Hepatocyte (in vitro differentiated cells): ENCODE results near the gene DEFB129. TPM values are rescaled to one million over a fixed set of nuclear protein-coding genes. Genes with fewer than 3 reads are reported as not detected.
"Not testable (repeated sequence)": the region's sequence is repeated elsewhere in the genome, so short reads cannot be mapped to it uniquely, and the experiment has no call there.

Experiments
- DNase-seq: peaks from one replicate; pipeline ENCODE4 v3.0.0-alpha.2; 2016; ENCODE audit warnings: low spot score
- H2AFZ ChIP-seq: fragments of 200-600 bp; sonication (generic); 2 replicates; pipeline ENCODE4 v1.6.0; 2016; ENCODE audit warnings: antibody characterized with exemption, mild to moderate bottlenecking
- H3K27ac ChIP-seq: fragments of 200-600 bp; sonication (generic); 2 replicates; pipeline ENCODE4 v1.5.1; 2016; ENCODE audit warnings: mild to moderate bottlenecking
- H3K27me3 ChIP-seq: fragments of 200-600 bp; sonication (generic); 2 replicates; pipeline ENCODE4 v1.6.1; 2016
- H3K36me3 ChIP-seq: fragments of 200-600 bp; sonication (generic); replicated peaks from 2 replicates; pipeline ENCODE4 v1.5.1; 2016; ENCODE audit warnings: low read depth; ENCODE audit not compliant: insufficient read depth
- H3K4me1 ChIP-seq: fragments of 200-600 bp; sonication (generic); 2 replicates; pipeline ENCODE4 v1.5.1; 2016; ENCODE audit warnings: mild to moderate bottlenecking, moderate library complexity; ENCODE audit not compliant: insufficient read depth
- H3K4me2 ChIP-seq: fragments of 200-600 bp; sonication (generic); 2 replicates; pipeline ENCODE4 v1.6.0; 2016
- H3K4me3 ChIP-seq: fragments of 200-600 bp; sonication (generic); 2 replicates; pipeline ENCODE4 v1.5.1; 2016; ENCODE audit warnings: mild to moderate bottlenecking
- H3K79me2 ChIP-seq: fragments of 200-600 bp; sonication (generic); 2 replicates; pipeline ENCODE4 v1.6.0; 2017; ENCODE audit warnings: mild to moderate bottlenecking
- H3K9me2 ChIP-seq: fragments of 200-600 bp; sonication (generic); replicated peaks from 2 replicates; pipeline ENCODE4 v1.6.0; 2017; ENCODE audit warnings: mild to moderate bottlenecking; ENCODE audit not compliant: insufficient read depth
- H3K9me3 ChIP-seq: fragments of 200-600 bp; sonication (generic); 2 replicates; pipeline ENCODE4 v1.5.1; 2016; ENCODE audit warnings: low read depth, mild to moderate bottlenecking
- H4K20me1 ChIP-seq: fragments of 200-600 bp; sonication (generic); 2 replicates; pipeline ENCODE4 v1.6.0; 2016; ENCODE audit warnings: mild to moderate bottlenecking; ENCODE audit not compliant: insufficient read depth, poor library complexity, severe bottlenecking
- EZH2 ChIP-seq: fragments of 200-600 bp; sonication (generic); IDR thresholded peaks from 2 replicates; pipeline ENCODE4 v1.6.1; 2016; ENCODE audit warnings: antibody characterized with exemption, mild to moderate bottlenecking, borderline replicate concordance
- EZH2phosphoT487 ChIP-seq: fragments of 200-600 bp; sonication (generic); IDR thresholded peaks from one replicate; pipeline ENCODE4 v1.6.1; 2018; ENCODE audit warnings: antibody characterized with exemption, mild to moderate bottlenecking, low read depth, moderate library complexity; ENCODE audit not compliant: unreplicated experiment, severe bottlenecking
- WGBS: methylation state at CpG from one replicate; pipeline ENCODE4 v1.1.6; 2016; ENCODE audit warnings: low lambda C conversion rate; ENCODE audit errors: missing lambda C conversion rate; 5-methylcytosine and 5-hydroxymethylcytosine counted together
- polyA plus RNA-seq: library from polyadenylated mRNA; unstranded; fragments of >200 nt; fragmentation: Nextera tagmentation; extraction: Ambion mirVana; gene quantifications from 2 replicates; pipeline ENCODE4 v1.2.1, GENCODE V29; 2016
- total RNA-seq: library from RNA; depleted of rRNA; stranded (reverse); fragments of >200 nt; gene quantifications from 2 replicates; pipeline ENCODE4 v1.2.3, GENCODE V29; 2014
- TF ChIP-seq, protein P1 (sequence below): fragments of 200-600 bp; sonication (generic); IDR thresholded peaks from 2 replicates; pipeline ENCODE4 v1.5.1; 2016; ENCODE audit warnings: antibody characterized with exemption, mild to moderate bottlenecking; ENCODE audit not compliant: poor library complexity

Gene DEFB129
- total and polyA plus RNA-seq, 2 experiments from 2014 or later: not detected

DNA sequence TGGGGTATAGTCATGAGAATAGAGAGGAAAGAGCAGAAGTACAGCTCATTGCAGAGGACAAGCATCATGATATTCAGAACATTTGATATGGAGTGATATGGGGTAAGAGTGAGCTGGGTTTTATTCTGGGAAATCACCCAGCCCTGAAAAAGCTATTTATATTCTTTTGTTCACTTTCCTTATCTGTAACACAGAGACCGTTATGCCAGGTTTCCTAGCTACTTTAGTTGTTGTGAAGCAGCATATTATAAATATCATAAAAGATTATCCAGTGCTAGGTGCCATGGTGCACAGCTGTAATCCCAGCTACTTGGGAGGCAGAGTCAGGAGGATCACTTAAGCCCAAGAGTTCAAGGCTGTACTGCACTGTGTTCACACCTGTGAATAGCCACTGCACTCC lies 9.8 kb upstream of the DEFB129 start:
- Histone ChIP-seq H3K9me3 (no peaks in the 10 kb centered on the region), H2AFZ (no peak overlapping the region), H3K4me2 (no peak overlapping the region), H3K27me3 (peaks cover 12% of the 10 kb centered on the region), H3K27ac (no peak overlapping the region), H3K4me3 (no peak overlapping the region), H3K9me2 (no peaks in the 10 kb centered on the region), H4K20me1 (no peaks in the 10 kb centered on the region), H3K79me2 (no peaks in the 10 kb centered on the region), H3K4me1 (no peaks in the 10 kb centered on the region), H3K36me3 (no peaks in the 10 kb centered on the region)
- TF ChIP-seq EZH2phosphoT487 (no peak), EZH2 (no peak)
- TF ChIP-seq, protein P1, sequence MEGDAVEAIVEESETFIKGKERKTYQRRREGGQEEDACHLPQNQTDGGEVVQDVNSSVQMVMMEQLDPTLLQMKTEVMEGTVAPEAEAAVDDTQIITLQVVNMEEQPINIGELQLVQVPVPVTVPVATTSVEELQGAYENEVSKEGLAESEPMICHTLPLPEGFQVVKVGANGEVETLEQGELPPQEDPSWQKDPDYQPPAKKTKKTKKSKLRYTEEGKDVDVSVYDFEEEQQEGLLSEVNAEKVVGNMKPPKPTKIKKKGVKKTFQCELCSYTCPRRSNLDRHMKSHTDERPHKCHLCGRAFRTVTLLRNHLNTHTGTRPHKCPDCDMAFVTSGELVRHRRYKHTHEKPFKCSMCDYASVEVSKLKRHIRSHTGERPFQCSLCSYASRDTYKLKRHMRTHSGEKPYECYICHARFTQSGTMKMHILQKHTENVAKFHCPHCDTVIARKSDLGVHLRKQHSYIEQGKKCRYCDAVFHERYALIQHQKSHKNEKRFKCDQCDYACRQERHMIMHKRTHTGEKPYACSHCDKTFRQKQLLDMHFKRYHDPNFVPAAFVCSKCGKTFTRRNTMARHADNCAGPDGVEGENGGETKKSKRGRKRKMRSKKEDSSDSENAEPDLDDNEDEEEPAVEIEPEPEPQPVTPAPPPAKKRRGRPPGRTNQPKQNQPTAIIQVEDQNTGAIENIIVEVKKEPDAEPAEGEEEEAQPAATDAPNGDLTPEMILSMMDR: no peak
- 86% methylated on average over 1 of the region's 1 CpG for WGBS
- DNase-seq: no peak

DNA sequence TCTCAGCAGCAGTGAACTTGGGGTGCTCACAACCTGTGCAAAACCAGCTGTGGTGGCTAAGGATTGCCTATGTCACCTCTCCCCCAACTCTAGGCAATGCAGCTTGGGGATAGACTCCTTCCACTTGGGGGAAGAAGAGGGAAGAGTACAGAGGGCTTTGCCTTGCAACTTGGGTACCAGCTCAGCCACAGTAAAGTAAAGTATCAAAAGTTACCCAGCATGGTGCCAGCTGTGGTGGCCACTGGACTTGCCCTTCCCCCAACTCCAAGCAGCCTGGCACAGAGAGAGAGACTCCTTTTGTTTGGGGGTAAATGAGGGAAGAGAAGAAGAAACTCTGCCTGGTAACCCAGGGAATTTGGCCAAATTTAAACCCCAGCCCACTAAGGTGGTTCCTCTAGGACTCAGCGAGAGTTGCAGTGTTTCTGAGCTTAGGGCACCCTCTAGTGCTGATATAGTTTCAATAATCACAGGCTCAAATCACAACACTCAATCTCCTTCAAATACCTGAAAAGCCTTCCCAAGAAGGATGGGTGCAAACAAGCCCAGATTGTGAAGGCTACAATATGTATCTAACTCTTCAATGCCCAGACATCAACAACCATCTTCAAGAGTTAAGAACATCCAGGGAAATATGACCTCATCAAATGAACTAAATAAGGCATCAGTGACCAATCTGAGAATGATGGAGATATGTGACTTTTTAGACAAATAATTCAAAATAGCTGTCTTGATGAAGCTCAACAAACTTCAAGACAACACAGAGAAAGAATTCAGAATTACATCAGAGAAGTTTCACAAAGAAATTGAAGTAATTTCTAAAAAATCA lies 7.6 kb upstream of the DEFB129 start:
- H3K9me3 ChIP-seq: no peaks in the 10 kb centered on the region
- H3K79me2 ChIP-seq: no peaks in the 10 kb centered on the region
- 0% methylated on average over 1 of the region's 1 CpG for WGBS
- no peak overlapping the region for H3K4me2 ChIP-seq
- H3K4me3 ChIP-seq: no peak overlapping the region
- H3K27ac ChIP-seq: no peak overlapping the region
- peaks cover 18% of the 10 kb centered on the region for H3K27me3 ChIP-seq
- H3K36me3 ChIP-seq: no peaks in the 10 kb centered on the region
- no peaks in the 10 kb centered on the region for H4K20me1 ChIP-seq
- TF ChIP-seq EZH2phosphoT487: no peak
- TF ChIP-seq, protein P1: peak; percentile 52
- no peak for TF ChIP-seq EZH2
- peak; percentile 28 for DNase-seq
- no peaks in the 10 kb centered on the region for H3K4me1 ChIP-seq
- no peak overlapping the region for H2AFZ ChIP-seq
- H3K9me2 ChIP-seq: no peaks in the 10 kb centered on the region

DNA sequence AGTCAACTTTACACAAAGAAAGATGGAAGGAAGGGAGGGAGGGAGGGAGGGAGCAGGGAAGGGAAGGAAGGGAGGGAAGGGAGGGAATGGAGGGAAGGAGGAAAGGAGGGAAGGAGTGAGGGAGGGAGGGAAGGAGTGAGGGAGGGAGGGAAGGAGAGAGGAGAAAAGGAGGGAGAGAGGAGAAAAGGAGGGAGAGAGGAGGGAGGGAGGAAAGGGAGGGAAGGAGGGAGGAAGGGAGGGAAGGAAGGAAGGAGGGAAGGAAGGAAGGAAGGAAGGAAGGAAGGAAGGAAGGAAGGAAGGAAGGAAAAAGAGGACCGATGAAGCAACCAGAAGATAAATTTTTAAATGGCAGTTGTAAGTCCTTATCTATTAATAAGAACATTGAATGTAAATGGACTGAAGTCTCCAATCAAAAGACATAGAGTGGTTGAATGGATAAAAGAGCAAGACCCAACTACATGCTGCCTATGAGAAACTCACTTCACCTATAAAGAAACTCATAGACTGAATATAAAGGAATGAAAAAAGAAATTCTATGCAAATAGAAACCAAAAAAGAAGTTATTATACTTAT lies 5.7 kb upstream of the DEFB129 start:
- Histone ChIP-seq H3K9me3 (no peaks in the 10 kb centered on the region), H3K4me3 (no peak overlapping the region), H2AFZ (no peak overlapping the region), H3K27me3 (peaks cover 18% of the 10 kb centered on the region), H4K20me1 (no peaks in the 10 kb centered on the region), H3K36me3 (no peaks in the 10 kb centered on the region), H3K79me2 (no peaks in the 10 kb centered on the region), H3K27ac (no peak overlapping the region), H3K9me2 (no peaks in the 10 kb centered on the region), H3K4me1 (no peaks in the 10 kb centered on the region), H3K4me2 (no peak overlapping the region)
- WGBS: no CpG with 5 or more reads among the region's 1 CpG
- no peak for DNase-seq
- TF ChIP-seq EZH2phosphoT487: no peak
- no peak for TF ChIP-seq EZH2
- TF ChIP-seq, protein P1: no peak

DNA sequence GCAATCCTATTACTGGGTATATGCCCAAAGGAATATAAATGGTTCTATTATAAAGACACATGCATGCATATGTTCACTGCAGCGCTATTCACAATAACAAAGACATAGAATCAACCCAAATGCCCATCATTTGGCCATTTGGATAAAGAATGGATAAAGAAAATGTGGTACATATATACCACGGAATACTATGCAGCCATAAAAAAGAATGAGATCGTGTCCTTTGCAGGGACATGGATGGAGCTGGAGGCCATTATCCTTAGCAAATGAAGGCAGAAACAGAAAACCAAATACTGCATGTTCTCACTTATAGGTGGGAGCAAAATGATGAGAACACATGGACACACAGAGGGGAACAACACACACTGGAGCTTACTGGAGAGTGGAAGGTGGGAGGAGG lies 1.2 kb upstream of the DEFB129 start:
- not testable (repeated sequence) for H4K20me1 ChIP-seq, H3K9me2 ChIP-seq, H3K9me3 ChIP-seq, H3K4me1 ChIP-seq, H3K4me3 ChIP-seq, H2AFZ ChIP-seq, H3K4me2 ChIP-seq, H3K79me2 ChIP-seq, H3K36me3 ChIP-seq, H3K27ac ChIP-seq, DNase-seq, H3K27me3 ChIP-seq
- WGBS: 76% methylated on average over 3 of the region's 3 CpGs
